CD4-positive, CD25-positive, alpha-beta regulatory T cell (primary cell): ENCODE measurements around the gene MICAL2. TPM values are rescaled to one million over a fixed set of nuclear protein-coding genes. Genes with fewer than 3 reads are reported as not detected.

ENCODE experiments used
- ATAC-seq, 2 donors: fragments of 150-1000 bp; cut with Tn5 transposase; one replicate each; pipeline ENCODE4 v1.10.0; 2021; ENCODE audit warnings: low read depth in 2 of 2, moderate number of reproducible peaks in 2 of 2, moderate library complexity in 1 of 2
- DNase-seq, 3 donors: peaks; one replicate each; pipeline versions ENCODE4 v3.0.0 to v3.0.0-alpha.2; 2012 to 2022; ENCODE audit warnings: mixed read lengths in 1 of 3
- H3K27ac ChIP-seq: one replicate; pipeline ENCODE4 v1.7.0; 2013; ENCODE audit warnings: mild to moderate bottlenecking, low read length; ENCODE audit not compliant: insufficient read depth, poor library complexity, severe bottlenecking
- H3K27me3 ChIP-seq: one replicate; pipeline ENCODE4 v1.7.0; 2013; ENCODE audit warnings: low read length; ENCODE audit not compliant: control insufficient read depth, insufficient read depth
- H3K36me3 ChIP-seq: one replicate; pipeline ENCODE4 v1.7.0; 2013; ENCODE audit warnings: mild to moderate bottlenecking, low read length, moderate library complexity; ENCODE audit not compliant: control insufficient read depth, insufficient read depth
- H3K4me1 ChIP-seq: 2 replicates; pipeline ENCODE4 v1.7.0; 2013; ENCODE audit warnings: mild to moderate bottlenecking, low read length; ENCODE audit not compliant: insufficient read depth, control insufficient read depth, poor library complexity, severe bottlenecking
- H3K4me3 ChIP-seq: one replicate; pipeline ENCODE4 v1.7.0; 2013; ENCODE audit warnings: low read depth, mild to moderate bottlenecking, low read length, moderate library complexity
- H3K9me3 ChIP-seq, 2 experiments: 1 replicate in 1 of 2; 2 replicates in 1 of 2; pipeline ENCODE4 v1.7.0; 2013; ENCODE audit warnings: low read length in 2 of 2, mild to moderate bottlenecking in 1 of 2, moderate library complexity in 1 of 2; ENCODE audit not compliant: control insufficient read depth in 2 of 2
- H3K27ac Mint-ChIP-seq, 3 donors: one replicate each; pipeline ENCODE4 v1.8.0; 2020 to 2022; ENCODE audit warnings: mild to moderate bottlenecking in 3 of 3, mixed read lengths in 3 of 3, moderate library complexity in 2 of 3
- H3K27me3 Mint-ChIP-seq: one replicate; pipeline ENCODE4 v1.8.0; 2022; ENCODE audit warnings: mild to moderate bottlenecking, mixed read lengths
- H3K36me3 Mint-ChIP-seq: one replicate; pipeline ENCODE4 v1.8.0; 2020; ENCODE audit warnings: mixed read lengths
- H3K4me1 Mint-ChIP-seq, 4 donors: one replicate each; pipeline ENCODE4 v1.8.0; 2020 to 2022; ENCODE audit warnings: mixed read lengths in 4 of 4, mild to moderate bottlenecking in 1 of 4
- H3K4me3 Mint-ChIP-seq, 4 donors: one replicate each; pipeline ENCODE4 v1.8.0; 2020 to 2022; ENCODE audit warnings: mild to moderate bottlenecking in 4 of 4, mixed read lengths in 4 of 4, moderate library complexity in 3 of 4
- H3K9me3 Mint-ChIP-seq, 7 donors: one replicate each; pipeline ENCODE4 v1.8.0; 2020 to 2022; ENCODE audit warnings: mixed read lengths in 7 of 7, mild to moderate bottlenecking in 3 of 7, moderate library complexity in 2 of 7
- polyA plus RNA-seq, 4 donors: library from polyadenylated mRNA; unstranded; fragments of 300-500 nt; fragmentation: Illumina TruSeq; gene quantifications; one replicate each; pipeline ENCODE4 v1.2.3, GENCODE V29; 2021
- total RNA-seq: library from RNA; stranded (reverse); gene quantifications from one replicate; pipeline ENCODE4 v1.2.3, GENCODE V29; 2022

MICAL2 gene
- total and polyA plus RNA-seq, 5 donors from 2014 or later, result 15.9 to 67.5 (median 24.4) TPM

GRCh38 chr11:12111549-12112520, 1.4 kb downstream of the MICAL2 start:
- H3K4me3 Mint-ChIP-seq, result peak overlapping the region; percentile 25 to 91 (median 82)
- DNase-seq (no peak), ATAC-seq (no peak)
- no peaks in the 10 kb centered on the region for H3K27me3 ChIP-seq
- H3K4me1 Mint-ChIP-seq, result peaks cover 12 to 39% (median 24%) of the 10 kb centered on the region in 4 donors
- H3K36me3 Mint-ChIP-seq, result no peaks in the 10 kb centered on the region
- H3K27ac Mint-ChIP-seq, result peak overlapping the region in 1 of 3 donors; percentile 52
- no peaks in the 10 kb centered on the region for H3K27me3 Mint-ChIP-seq
- H3K36me3 ChIP-seq, result no peaks in the 10 kb centered on the region
- H3K9me3 Mint-ChIP-seq, result peaks cover 0 to 2% (median 0%) of the 10 kb centered on the region in 7 donors
- H3K27ac ChIP-seq, result no peak overlapping the region
- peaks cover 25% of the 10 kb centered on the region for H3K4me1 ChIP-seq
- H3K9me3 ChIP-seq, result no peaks in the 10 kb centered on the region
- H3K4me3 ChIP-seq, result no peak overlapping the region

DNA sequence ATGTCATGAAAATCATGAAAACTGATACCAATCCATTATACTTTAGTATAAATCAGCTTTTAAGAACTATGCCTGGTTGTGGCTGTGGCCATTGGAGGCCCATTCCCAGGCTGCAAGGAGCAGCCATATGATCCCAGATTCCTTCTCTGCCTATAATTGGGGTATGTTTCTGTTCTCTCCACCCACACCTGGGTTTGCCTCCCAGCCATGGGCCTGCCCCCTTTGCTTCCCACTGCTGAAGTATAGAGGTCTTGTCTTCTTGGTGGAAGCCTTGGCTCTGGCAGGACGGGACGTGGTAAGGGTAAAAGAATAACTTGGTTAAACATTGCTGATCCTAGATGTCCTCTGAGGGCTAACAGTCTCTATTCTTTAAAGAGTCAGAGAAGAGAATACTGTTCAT, 2.4 kb downstream of the MICAL2 start:
- Mint-ChIP-seq H3K4me1 (peaks cover 15 to 39% (median 24%) of the 10 kb centered on the region in 4 donors), H3K36me3 (no peaks in the 10 kb centered on the region), H3K9me3 (peaks cover 0 to 2% (median 0%) of the 10 kb centered on the region in 7 donors), H3K27ac (peak overlapping the region in 2 of 3 donors; percentile 52 to 83), H3K4me3 (peak overlapping the region in 3 of 4 donors; percentile 58 to 91 (median 90)), H3K27me3 (no peaks in the 10 kb centered on the region)
- Histone ChIP-seq H3K4me3 (no peak overlapping the region), H3K9me3 (no peaks in the 10 kb centered on the region), H3K27ac (no peak overlapping the region), H3K4me1 (peaks cover 25% of the 10 kb centered on the region), H3K36me3 (no peaks in the 10 kb centered on the region), H3K27me3 (no peaks in the 10 kb centered on the region)
- DNase-seq, result no peak
- ATAC-seq, result no peak

GRCh38 chr11:12113294-12113693, 2.9 kb downstream of the MICAL2 start:
- no peaks in the 10 kb centered on the region for H3K36me3 ChIP-seq
- Mint-ChIP-seq H3K4me3 (peak overlapping the region in 3 of 4 donors; percentile 58 to 91 (median 59)), H3K27ac (peak overlapping the region in 2 of 3 donors; percentile 52 to 83), H3K36me3 (peaks cover under 1% of the 10 kb centered on the region), H3K9me3 (peaks cover 0 to 2% (median 0%) of the 10 kb centered on the region in 7 donors), H3K4me1 (peaks cover 15 to 39% (median 24%) of the 10 kb centered on the region in 4 donors), H3K27me3 (no peaks in the 10 kb centered on the region)
- H3K27me3 ChIP-seq, result no peaks in the 10 kb centered on the region
- H3K4me3 ChIP-seq, result peak overlapping the region; percentile 32
- H3K27ac ChIP-seq, result no peak overlapping the region
- no peaks in the 10 kb centered on the region for H3K9me3 ChIP-seq
- DNase-seq, result no peak
- no peak for ATAC-seq
- peaks cover 25% of the 10 kb centered on the region for H3K4me1 ChIP-seq

GRCh38 chr11:12114193-12115033, 4.0 kb downstream of the MICAL2 start:
- H3K9me3 Mint-ChIP-seq, result peaks cover 0 to 2% (median 0%) of the 10 kb centered on the region in 7 donors
- Histone ChIP-seq H3K27ac (no peak overlapping the region), H3K9me3 (no peaks in the 10 kb centered on the region), H3K4me1 (peaks cover 22% of the 10 kb centered on the region), H3K4me3 (no peak overlapping the region), H3K36me3 (no peaks in the 10 kb centered on the region), H3K27me3 (no peaks in the 10 kb centered on the region)
- peak overlapping the region in 1 of 3 donors; percentile 4 for H3K27ac Mint-ChIP-seq
- ATAC-seq (no peak), DNase-seq (no peak)
- H3K4me1 Mint-ChIP-seq, result peaks cover 14 to 38% (median 20%) of the 10 kb centered on the region in 4 donors
- H3K36me3 Mint-ChIP-seq, result peaks cover 4% of the 10 kb centered on the region
- H3K27me3 Mint-ChIP-seq, result no peaks in the 10 kb centered on the region
- H3K4me3 Mint-ChIP-seq, result peak overlapping the region in 1 of 4 donors; percentile 1

- DNase-seq (no peak), ATAC-seq (no peak)
- Mint-ChIP-seq H3K36me3 (peaks cover 4% of the 10 kb centered on the region), H3K4me1 (peaks cover 6 to 30% (median 15%) of the 10 kb centered on the region in 4 donors), H3K9me3 (peaks cover 0 to 2% (median 0%) of the 10 kb centered on the region in 7 donors), H3K27me3 (peaks cover 4% of the 10 kb centered on the region), H3K4me3 (no peak overlapping the region), H3K27ac (peak overlapping the region in 1 of 3 donors; percentile 49)
- Histone ChIP-seq H3K9me3 (no peaks in the 10 kb centered on the region), H3K4me1 (peaks cover 7% of the 10 kb centered on the region), H3K4me3 (no peak overlapping the region), H3K27me3 (no peaks in the 10 kb centered on the region), H3K36me3 (no peaks in the 10 kb centered on the region), H3K27ac (no peak overlapping the region)
Observed at GRCh38 chr11:12116425-12117032, 6.1 kb downstream of the MICAL2 start.

GRCh38 chr11:12117200-12117599, 6.8 kb downstream of the MICAL2 start:
- no peaks in the 10 kb centered on the region for H3K9me3 ChIP-seq
- DNase-seq (no peak), ATAC-seq (no peak)
- H3K4me1 ChIP-seq, result peaks cover 2% of the 10 kb centered on the region
- no peak overlapping the region for H3K4me3 Mint-ChIP-seq
- peaks cover 4% of the 10 kb centered on the region for H3K36me3 Mint-ChIP-seq
- H3K36me3 ChIP-seq, result no peaks in the 10 kb centered on the region
- peaks cover 4% of the 10 kb centered on the region for H3K27me3 Mint-ChIP-seq
- H3K27ac ChIP-seq, result no peak overlapping the region
- no peaks in the 10 kb centered on the region for H3K27me3 ChIP-seq
- H3K4me1 Mint-ChIP-seq, result peaks cover 6 to 23% (median 12%) of the 10 kb centered on the region in 4 donors
- H3K27ac Mint-ChIP-seq, result no peak overlapping the region
- no peak overlapping the region for H3K4me3 ChIP-seq
- peaks cover 0 to 2% (median 0%) of the 10 kb centered on the region in 7 donors for H3K9me3 Mint-ChIP-seq

- H3K36me3 Mint-ChIP-seq, result peaks cover 4% of the 10 kb centered on the region
- H3K4me1 ChIP-seq, result no peaks in the 10 kb centered on the region
- H3K4me3 Mint-ChIP-seq, result no peak overlapping the region
- peaks cover 0 to 2% (median 0%) of the 10 kb centered on the region in 7 donors for H3K9me3 Mint-ChIP-seq
- H3K36me3 ChIP-seq, result no peaks in the 10 kb centered on the region
- DNase-seq (no peak), ATAC-seq (no peak)
- peaks cover 4% of the 10 kb centered on the region for H3K27me3 Mint-ChIP-seq
- no peaks in the 10 kb centered on the region for H3K27me3 ChIP-seq
- H3K9me3 ChIP-seq, result no peaks in the 10 kb centered on the region
- no peak overlapping the region for H3K27ac ChIP-seq
- peaks cover 6 to 19% (median 10%) of the 10 kb centered on the region in 4 donors for H3K4me1 Mint-ChIP-seq
- H3K4me3 ChIP-seq, result no peak overlapping the region
- H3K27ac Mint-ChIP-seq, result peak overlapping the region in 1 of 3 donors; percentile 33
Observed at GRCh38 chr11:12117611-12118010, 7.2 kb downstream of the MICAL2 start.
